ENCODE results near the gene POFUT2. TPM values are rescaled to one million over a fixed set of nuclear protein-coding genes. Genes with fewer than 3 reads are reported as not detected.

POFUT2 gene
- total RNA-seq, 1 experiment from 2014 or later = 31.4 TPM

GRCh38 chr21:45276596-45276995 is 11.1 kb downstream of the POFUT2 start:
- H3K36me3 Mint-ChIP-seq (ENCODE audit: insufficient read depth, unreplicated experiment) = peaks cover 29% of the 10 kb centered on the region
- TF ChIP-seq CTCF (IDR thresholded peaks at IDR 0.05; ENCODE audit: unreplicated experiment) = no peak
- DNase-seq = no peak
- no peaks in the 10 kb centered on the region for H3K9me3 Mint-ChIP-seq (ENCODE audit: low read depth, unreplicated experiment)
- no peaks in the 10 kb centered on the region for H3K4me1 Mint-ChIP-seq (ENCODE audit: low read depth, unreplicated experiment)
- CTCF ChIA-PET = no interaction called here
- no peak overlapping the region for H3K27ac Mint-ChIP-seq (ENCODE audit: unreplicated experiment)
- H3K4me3 Mint-ChIP-seq (ENCODE audit: low read depth, unreplicated experiment) = no peak overlapping the region
- BruUV-seq (replicated peaks) = no TSS peak
- intact Hi-C loops (cut with micrococcal nuclease; ENCODE audit: unreplicated experiment) = no loop called here
- H3K27me3 Mint-ChIP-seq (ENCODE audit: unreplicated experiment) = no peaks in the 10 kb centered on the region

- intact Hi-C loops (cut with micrococcal nuclease; ENCODE audit: unreplicated experiment) = no loop called here
- H3K27me3 Mint-ChIP-seq (ENCODE audit: unreplicated experiment) = no peaks in the 10 kb centered on the region
- no peak overlapping the region for H3K27ac Mint-ChIP-seq (ENCODE audit: unreplicated experiment)
- H3K4me1 Mint-ChIP-seq (ENCODE audit: low read depth, unreplicated experiment) = no peaks in the 10 kb centered on the region
- DNase-seq = no peak
- CTCF ChIA-PET = no interaction called here
- peaks cover 5% of the 10 kb centered on the region for H3K36me3 Mint-ChIP-seq (ENCODE audit: insufficient read depth, unreplicated experiment)
- no peak overlapping the region for H3K4me3 Mint-ChIP-seq (ENCODE audit: low read depth, unreplicated experiment)
- no peak for TF ChIP-seq CTCF (IDR thresholded peaks at IDR 0.05; ENCODE audit: unreplicated experiment)
- BruUV-seq (replicated peaks) = no TSS peak
- no peaks in the 10 kb centered on the region for H3K9me3 Mint-ChIP-seq (ENCODE audit: low read depth, unreplicated experiment)
Observed at GRCh38 chr21:45270306-45270821, 17.3 kb downstream of the POFUT2 start.

GRCh38 chr21:45269861-45270260 is 17.8 kb downstream of the POFUT2 start:
- CTCF ChIA-PET = no interaction called here
- H3K27ac Mint-ChIP-seq (ENCODE audit: unreplicated experiment) = no peak overlapping the region
- peaks cover 5% of the 10 kb centered on the region for H3K36me3 Mint-ChIP-seq (ENCODE audit: insufficient read depth, unreplicated experiment)
- intact Hi-C loops (cut with micrococcal nuclease; ENCODE audit: unreplicated experiment) = no loop called here
- TF ChIP-seq CTCF (IDR thresholded peaks at IDR 0.05; ENCODE audit: unreplicated experiment) = no peak
- H3K4me3 Mint-ChIP-seq (ENCODE audit: low read depth, unreplicated experiment) = no peak overlapping the region
- no peaks in the 10 kb centered on the region for H3K27me3 Mint-ChIP-seq (ENCODE audit: unreplicated experiment)
- H3K9me3 Mint-ChIP-seq (ENCODE audit: low read depth, unreplicated experiment) = no peaks in the 10 kb centered on the region
- no peak for DNase-seq
- no peaks in the 10 kb centered on the region for H3K4me1 Mint-ChIP-seq (ENCODE audit: low read depth, unreplicated experiment)
- BruUV-seq (replicated peaks) = no TSS peak

GRCh38 chr21:45267390-45267760 is 20.3 kb downstream of the POFUT2 start:
- H3K27me3 Mint-ChIP-seq (ENCODE audit: unreplicated experiment) = no peaks in the 10 kb centered on the region

More at GRCh38 chr21:45267390-45267760, 20.3 kb downstream of the POFUT2 start:
- Mint-ChIP-seq H3K27ac (ENCODE audit: unreplicated experiment) (no peak overlapping the region), H3K9me3 (ENCODE audit: low read depth, unreplicated experiment) (no peaks in the 10 kb centered on the region), H3K4me1 (ENCODE audit: low read depth, unreplicated experiment) (no peaks in the 10 kb centered on the region), H3K4me3 (ENCODE audit: low read depth, unreplicated experiment) (no peak overlapping the region), H3K36me3 (ENCODE audit: insufficient read depth, unreplicated experiment) (peaks cover 13% of the 10 kb centered on the region)
- no peak for TF ChIP-seq CTCF (IDR thresholded peaks at IDR 0.05; ENCODE audit: unreplicated experiment)
- intact Hi-C loops (cut with micrococcal nuclease; ENCODE audit: unreplicated experiment) = no loop called here
- CTCF ChIA-PET = no interaction called here
- no TSS peak for BruUV-seq (replicated peaks)
- no peak for DNase-seq
